ENCODE results near the gene UTP20.

UTP20 gene

DNA sequence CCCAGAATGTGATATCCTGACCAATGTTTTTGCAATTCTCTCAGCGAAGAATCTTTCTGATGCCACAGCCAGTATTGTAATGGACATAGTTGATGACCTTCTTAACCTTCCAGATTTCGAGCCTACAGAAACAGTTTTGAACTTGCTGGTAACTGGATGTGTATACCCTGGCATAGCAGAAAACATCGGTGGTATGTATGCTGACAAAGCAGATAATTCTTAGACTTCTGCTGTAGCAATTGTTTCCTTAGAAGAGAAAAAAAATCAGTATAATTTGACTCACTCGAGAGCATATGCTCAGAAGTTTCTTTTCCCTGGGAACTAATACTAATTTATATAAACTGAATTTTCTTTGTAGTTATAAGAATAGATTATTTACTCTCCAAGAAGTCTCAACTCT, 58.2 kb downstream of the UTP20 start:
- DNase-seq (ENCODE audit: extremely low read depth, insufficient read length): no peak
- Histone ChIP-seq H3K27me3 (replicated peaks; ENCODE audit: control insufficient read depth, insufficient read depth, low read length) (no peaks in the 10 kb centered on the region), H3K36me3 (ENCODE audit: control insufficient read depth, insufficient read depth, low read length) (no peaks in the 10 kb centered on the region), H3K4me3 (replicated peaks; ENCODE audit: low read depth, low read length) (no peak overlapping the region)
- TF ChIP-seq CTCF (IDR thresholded peaks at IDR 0.05; ENCODE audit: insufficient read depth, low read length, poor library complexity, severe bottlenecking): no peak

DNA sequence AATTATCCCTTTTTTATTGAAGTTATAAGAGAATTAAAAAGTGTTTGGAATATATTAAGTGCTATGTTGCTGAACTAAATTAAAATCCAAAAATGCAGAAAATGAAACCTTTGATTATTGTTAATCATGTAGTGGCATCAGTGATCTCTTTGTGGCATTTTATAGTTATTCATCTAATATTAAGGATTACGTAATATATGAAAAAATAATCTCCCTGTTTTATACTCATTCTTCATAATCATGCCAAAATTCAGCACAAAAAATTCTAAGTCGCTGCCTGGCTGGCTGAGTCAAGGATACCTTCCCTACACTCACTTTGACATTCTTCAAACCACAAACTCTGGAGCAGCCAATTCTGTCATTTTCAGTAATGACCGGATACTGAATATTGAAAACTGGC, 64.0 kb downstream of the UTP20 start:
- Histone ChIP-seq H3K4me3 (replicated peaks; ENCODE audit: low read depth, low read length) (no peak overlapping the region), H3K36me3 (ENCODE audit: control insufficient read depth, insufficient read depth, low read length) (peaks cover 2% of the 10 kb centered on the region), H3K27me3 (replicated peaks; ENCODE audit: control insufficient read depth, insufficient read depth, low read length) (no peaks in the 10 kb centered on the region)
- no peak for TF ChIP-seq CTCF (IDR thresholded peaks at IDR 0.05; ENCODE audit: insufficient read depth, low read length, poor library complexity, severe bottlenecking)
- no peak for DNase-seq (ENCODE audit: extremely low read depth, insufficient read length)

- Histone ChIP-seq H3K36me3 (ENCODE audit: control insufficient read depth, insufficient read depth, low read length) (peaks cover 2% of the 10 kb centered on the region; the same call in 1 of the 2 replicates), H3K27me3 (replicated peaks; ENCODE audit: control insufficient read depth, insufficient read depth, low read length) (no peaks in the 10 kb centered on the region), H3K4me3 (replicated peaks; ENCODE audit: low read depth, low read length) (no peak overlapping the region)
- no peak for DNase-seq (ENCODE audit: extremely low read depth, insufficient read length)
- no peak for TF ChIP-seq CTCF (IDR thresholded peaks at IDR 0.05; ENCODE audit: insufficient read depth, low read length, poor library complexity, severe bottlenecking)
Measured at GRCh38 chr12:101351682-101352081, 71.8 kb downstream of the UTP20 start.

DNA sequence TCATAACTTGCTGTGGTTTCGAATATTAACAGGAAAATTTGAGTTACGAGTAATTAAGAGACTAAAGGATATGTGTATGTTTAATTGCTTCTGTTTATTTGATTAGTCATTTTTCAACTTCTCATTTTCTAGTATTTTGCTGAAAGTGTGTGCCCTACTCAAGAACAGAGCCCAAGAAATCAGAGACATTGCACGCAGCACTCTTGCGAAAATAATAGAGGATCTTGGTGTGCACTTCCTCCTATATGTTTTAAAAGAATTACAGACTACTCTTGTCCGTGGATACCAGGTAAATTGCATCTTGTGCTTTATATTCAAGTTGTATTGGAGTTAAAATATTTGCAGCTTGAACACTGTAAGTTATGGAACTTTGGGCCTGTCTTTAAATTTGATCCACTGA, 76.9 kb downstream of the UTP20 start:
- Histone ChIP-seq H3K4me3 (replicated peaks; ENCODE audit: low read depth, low read length) (no peak overlapping the region), H3K36me3 (ENCODE audit: control insufficient read depth, insufficient read depth, low read length) (peaks cover 3% of the 10 kb centered on the region), H3K27me3 (replicated peaks; ENCODE audit: control insufficient read depth, insufficient read depth, low read length) (no peaks in the 10 kb centered on the region)
- no peak for DNase-seq (ENCODE audit: extremely low read depth, insufficient read length)
- no peak for TF ChIP-seq CTCF (IDR thresholded peaks at IDR 0.05; ENCODE audit: insufficient read depth, low read length, poor library complexity, severe bottlenecking)

GRCh38 chr12:101361455-101361854, 81.5 kb downstream of the UTP20 start:
- TF ChIP-seq CTCF (IDR thresholded peaks at IDR 0.05; ENCODE audit: insufficient read depth, low read length, poor library complexity, severe bottlenecking): no peak
- peaks cover 5% of the 10 kb centered on the region for H3K36me3 ChIP-seq (ENCODE audit: control insufficient read depth, insufficient read depth, low read length)

DNA sequence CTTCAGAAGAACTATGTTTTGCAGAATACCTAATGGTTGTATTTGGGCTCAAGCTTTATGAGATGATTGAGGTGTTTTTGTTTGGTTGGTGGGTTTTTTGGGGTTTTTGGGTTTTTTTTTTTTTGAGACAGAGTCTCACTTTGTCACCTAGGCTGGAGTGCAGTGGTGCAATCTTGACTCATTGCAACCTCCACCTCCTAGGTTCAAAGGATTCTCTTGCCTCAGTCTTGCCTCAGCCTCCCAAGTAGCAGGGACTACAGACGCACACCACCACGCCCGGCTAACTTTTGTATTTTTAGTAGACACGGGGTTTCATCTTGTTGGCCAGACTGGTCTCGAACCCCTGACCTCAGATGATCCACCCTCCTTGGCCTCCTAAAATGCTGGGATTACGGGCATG, 88.1 kb downstream of the UTP20 start:
- no peak for TF ChIP-seq CTCF (IDR thresholded peaks at IDR 0.05; ENCODE audit: insufficient read depth, low read length, poor library complexity, severe bottlenecking)
- no peak overlapping the region for H3K4me3 ChIP-seq (replicated peaks; ENCODE audit: low read depth, low read length)
- peaks cover 15% of the 10 kb centered on the region for H3K36me3 ChIP-seq (ENCODE audit: control insufficient read depth, insufficient read depth, low read length)
- no peaks in the 10 kb centered on the region for H3K27me3 ChIP-seq (replicated peaks; ENCODE audit: control insufficient read depth, insufficient read depth, low read length)
- DNase-seq (ENCODE audit: extremely low read depth, insufficient read length): no peak

More at GRCh38 chr12:101361455-101361854, 81.5 kb downstream of the UTP20 start:
- Histone ChIP-seq H3K27me3 (replicated peaks; ENCODE audit: control insufficient read depth, insufficient read depth, low read length) (no peaks in the 10 kb centered on the region), H3K4me3 (replicated peaks; ENCODE audit: low read depth, low read length) (no peak overlapping the region)
- no peak for DNase-seq (ENCODE audit: extremely low read depth, insufficient read length)
